Choroid plexus epithelial cell (primary cell): ENCODE data around the gene CADM1.

Experiments
- DNase-seq: peaks from one replicate; pipeline ENCODE4 v3.0.0-alpha.2; 2010; ENCODE audit warnings: low read depth
- H3K4me3 ChIP-seq: 2 replicates; pipeline ENCODE4 v1.5.1; 2011; ENCODE audit warnings: low read depth, mild to moderate bottlenecking, control low read depth, low read length, moderate library complexity
- TF ChIP-seq, protein P1 (sequence below): conservative IDR thresholded peaks from 2 replicates; pipeline ENCODE4 v1.5.1; 2011; ENCODE audit warnings: low read depth, mild to moderate bottlenecking, control low read depth, inconsistent platforms, low read length, moderate library complexity

Gene CADM1

DNA sequence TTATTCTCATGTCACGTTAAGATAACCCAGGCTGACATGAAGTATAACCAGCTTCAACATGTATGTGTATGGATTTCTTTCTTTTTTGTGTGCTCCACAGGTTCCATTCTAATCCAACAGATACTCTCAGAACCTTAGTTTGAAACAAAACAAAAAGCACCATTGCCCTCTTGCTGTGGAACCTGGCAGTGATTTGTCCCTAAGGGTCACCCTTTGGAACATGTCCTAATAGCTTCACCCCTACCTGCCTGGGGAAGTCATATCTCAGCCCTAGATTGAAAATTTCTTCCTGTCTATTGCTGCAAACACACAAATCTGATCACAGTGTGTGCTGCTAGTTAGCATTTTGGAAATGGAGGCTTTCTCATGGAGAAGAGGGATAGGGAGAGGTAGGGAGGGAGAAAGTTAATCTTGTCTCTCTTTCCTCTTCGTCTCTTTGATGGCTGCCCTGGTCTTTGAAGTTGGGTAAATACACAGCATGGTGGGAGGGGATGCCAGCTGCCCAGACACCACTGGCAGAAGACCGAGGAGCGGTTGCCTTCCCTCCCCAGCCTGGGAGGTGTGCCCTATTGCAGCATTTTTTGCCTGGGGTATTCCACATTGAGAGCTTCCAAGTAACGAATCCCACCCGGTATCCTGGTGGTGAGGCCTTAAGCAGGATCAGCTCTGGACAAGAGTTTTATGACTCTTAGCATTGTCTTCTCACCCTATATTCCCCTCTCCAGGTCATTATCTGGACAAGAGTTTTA lies 11.6 kb upstream of the CADM1 start:
- no peak for DNase-seq
- TF ChIP-seq, protein P1, sequence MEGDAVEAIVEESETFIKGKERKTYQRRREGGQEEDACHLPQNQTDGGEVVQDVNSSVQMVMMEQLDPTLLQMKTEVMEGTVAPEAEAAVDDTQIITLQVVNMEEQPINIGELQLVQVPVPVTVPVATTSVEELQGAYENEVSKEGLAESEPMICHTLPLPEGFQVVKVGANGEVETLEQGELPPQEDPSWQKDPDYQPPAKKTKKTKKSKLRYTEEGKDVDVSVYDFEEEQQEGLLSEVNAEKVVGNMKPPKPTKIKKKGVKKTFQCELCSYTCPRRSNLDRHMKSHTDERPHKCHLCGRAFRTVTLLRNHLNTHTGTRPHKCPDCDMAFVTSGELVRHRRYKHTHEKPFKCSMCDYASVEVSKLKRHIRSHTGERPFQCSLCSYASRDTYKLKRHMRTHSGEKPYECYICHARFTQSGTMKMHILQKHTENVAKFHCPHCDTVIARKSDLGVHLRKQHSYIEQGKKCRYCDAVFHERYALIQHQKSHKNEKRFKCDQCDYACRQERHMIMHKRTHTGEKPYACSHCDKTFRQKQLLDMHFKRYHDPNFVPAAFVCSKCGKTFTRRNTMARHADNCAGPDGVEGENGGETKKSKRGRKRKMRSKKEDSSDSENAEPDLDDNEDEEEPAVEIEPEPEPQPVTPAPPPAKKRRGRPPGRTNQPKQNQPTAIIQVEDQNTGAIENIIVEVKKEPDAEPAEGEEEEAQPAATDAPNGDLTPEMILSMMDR, result no peak

DNA sequence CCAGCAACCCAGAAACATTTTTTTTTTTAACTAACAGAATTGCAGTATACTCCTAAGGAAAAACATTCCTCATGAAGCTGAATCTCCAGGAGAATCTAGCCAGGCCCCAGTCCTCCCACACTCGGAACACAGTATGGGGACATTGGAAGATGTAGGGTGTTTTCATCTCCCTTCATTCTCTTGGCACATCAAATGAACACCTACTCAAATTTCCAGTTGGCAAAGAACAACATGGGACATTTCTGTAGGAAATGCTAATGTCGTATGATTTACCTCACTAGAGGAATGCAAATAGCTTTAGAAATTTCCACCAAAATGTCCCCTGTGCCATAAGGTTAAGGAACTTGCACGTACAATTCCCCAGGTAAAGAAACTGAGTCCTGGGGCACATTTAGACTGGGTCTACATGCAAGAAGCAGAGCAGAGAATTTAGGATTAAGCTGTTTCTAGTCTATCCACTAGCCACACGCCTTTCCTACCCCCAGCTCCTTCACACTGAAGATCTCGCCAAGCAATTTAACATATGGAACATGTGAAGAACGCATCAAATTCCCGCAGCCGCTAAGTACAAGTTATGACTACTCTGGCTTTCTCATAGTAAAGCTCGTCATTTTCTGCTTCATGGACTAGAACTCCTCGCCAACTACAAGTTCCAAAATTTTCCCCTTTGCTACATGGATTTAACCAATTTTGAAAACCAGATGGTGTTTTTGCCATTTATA lies 2.9 kb upstream of the CADM1 start:
- H3K4me3 ChIP-seq, result no peak overlapping the region
- TF ChIP-seq, protein P1, result no peak
- DNase-seq, result no peak

More for the DNA sequence above, 11.6 kb upstream of the CADM1 start:
- H3K4me3 ChIP-seq, result no peak overlapping the region

GRCh38 chr11:115505175-115505574 lies 960 bp upstream of the CADM1 start:
- DNase-seq, result no peak
- TF ChIP-seq, protein P1, result no peak
- no peak overlapping the region for H3K4me3 ChIP-seq

DNA sequence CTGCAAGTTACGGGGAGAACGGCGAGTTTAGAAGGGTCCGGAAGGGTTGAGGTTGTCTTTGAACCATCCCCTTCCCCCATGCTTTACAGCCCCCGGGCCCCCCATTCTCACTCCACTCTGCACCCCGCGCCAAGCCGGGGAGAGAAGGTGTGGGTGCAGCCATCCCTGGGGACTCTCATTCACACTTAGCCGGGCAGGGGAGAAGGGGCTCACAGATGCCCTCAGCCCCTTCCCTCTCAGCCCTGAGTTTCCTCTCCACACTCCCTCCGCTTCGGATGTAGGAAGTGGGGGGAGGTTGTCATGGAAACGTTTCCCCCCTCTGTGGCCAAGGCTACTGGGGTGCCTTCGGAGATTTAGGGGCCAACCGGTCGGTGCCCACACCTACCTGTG lies 334 bp downstream of the CADM1 start:
- DNase-seq, result no peak
- TF ChIP-seq, protein P1, result no peak
- H3K4me3 ChIP-seq, result peak overlapping the region; percentile 49

DNA sequence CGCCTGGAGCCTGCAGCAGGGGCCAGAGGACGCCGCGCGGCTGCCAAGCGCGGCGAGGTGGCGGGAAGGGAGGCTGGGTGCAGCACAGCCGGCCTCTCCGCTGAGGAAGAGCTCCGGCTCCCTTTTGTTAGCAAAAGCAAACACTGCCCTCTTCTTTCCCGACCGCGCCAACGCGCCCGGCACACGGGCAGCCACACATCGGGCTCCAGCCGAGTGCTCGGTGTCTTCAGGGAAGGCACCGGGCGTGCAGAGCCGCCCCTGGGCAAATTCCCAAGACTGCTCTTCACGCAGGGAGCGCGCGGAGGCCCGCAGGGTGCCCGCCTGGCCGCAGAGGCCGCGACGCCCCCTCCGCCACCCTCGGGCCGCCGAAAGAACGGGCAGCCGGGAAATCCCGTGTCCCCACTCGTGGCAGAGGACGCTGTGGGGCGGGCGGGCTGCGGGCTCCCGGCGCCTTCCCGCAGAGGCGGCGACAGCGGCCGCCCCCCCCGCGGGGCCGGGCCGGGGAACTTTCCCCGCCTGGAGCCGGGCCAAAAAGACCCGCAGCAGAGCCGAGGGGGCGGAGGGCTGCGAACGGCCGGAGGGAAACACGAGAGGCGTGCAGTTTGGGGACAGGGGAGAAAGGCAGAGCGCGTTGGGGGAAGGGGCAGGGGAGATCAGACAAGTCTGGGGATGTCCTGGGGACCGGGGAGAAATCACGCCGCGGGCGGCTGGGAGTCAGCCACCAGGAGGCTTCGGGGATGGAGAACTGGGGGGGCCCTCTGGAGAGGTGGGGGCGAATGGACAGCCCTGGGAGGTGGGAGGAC lies 931 bp downstream of the CADM1 start:
- TF ChIP-seq, protein P1, result peak; percentile 38
- peak; percentile 15 for DNase-seq
- peak overlapping the region; percentile 25 for H3K4me3 ChIP-seq

GRCh38 chr11:115502636-115503082 lies 1.6 kb downstream of the CADM1 start:
- TF ChIP-seq, protein P1, result no peak
- peak overlapping the region; percentile 11 for H3K4me3 ChIP-seq
- no peak for DNase-seq
